GM12878 (cell line): ENCODE data around the gene PRR13. TPM values are rescaled to one million over a fixed set of nuclear protein-coding genes. Genes with fewer than 3 reads are reported as not detected.

Source experiments
- ATAC-seq: fragments of 200-7000 bp; cut with Tn5 transposase; 3 replicates; pipeline ENCODE4 v1.9.1; 2020; ENCODE audit warnings: mild to moderate bottlenecking, moderate library complexity
- BruUV-seq: library from RNA; stranded (reverse); fragments of 400-500 nt; replicated peaks from 2 replicates; lab custom pipeline; 2021; lab: Mats Ljungman, UMichigan
- CTCF ChIA-PET: fragments of 300-600 bp; sonication (Branson Sonifier 250); formaldehyde crosslinking; extraction: SDS; loops from one replicate; lab custom pipeline; 2021; ENCODE audit warnings: inconsistent platforms; lab: Yijun Ruan, JAX
- POLR2A ChIA-PET: fragments of 350-600 bp; formaldehyde crosslinking; extraction: SDS; loops from one replicate; lab custom pipeline; 2021; ENCODE audit warnings: inconsistent platforms; lab: Charles Lee
- RAD21 ChIA-PET: fragments of 300-600 bp; sonication (Branson Sonifier 250); formaldehyde crosslinking; loops from one replicate; lab custom pipeline; 2023; ENCODE audit warnings: antibody characterized with exemption; ENCODE audit not compliant: unreplicated experiment; lab: Charles Lee
- SMC1A ChIA-PET: fragments of 300-600 bp; sonication (Branson Sonifier 250); formaldehyde crosslinking; loops from one replicate; lab custom pipeline; 2023; ENCODE audit not compliant: unreplicated experiment, uncharacterized antibody; lab: Charles Lee
- DNase-seq: peaks from one replicate; pipeline ENCODE4 v3.0.0-alpha.2; 2011; ENCODE audit warnings: low read depth, low spot score
- FAIRE-seq: peaks from 3 replicates; lab custom pipeline; 2011; peaks lifted over from hg19 to GRCh38; lab: Jason Lieb, UNC
- H2AFZ ChIP-seq: 2 replicates; pipeline ENCODE4 v1.6.0; 2011; ENCODE audit warnings: low read depth, low read length, control low read depth; ENCODE audit not compliant: control insufficient read depth
- H3K27ac ChIP-seq: 2 replicates; pipeline ENCODE4 v1.5.1; 2011; ENCODE audit warnings: control low read depth; ENCODE audit not compliant: control insufficient read depth, insufficient read depth
- H3K27me3 ChIP-seq, 2 experiments: replicated peaks in 1 of 2; 2 replicates each; pipeline versions ENCODE4 v1.6.0 to v1.6.1; 2011; ENCODE audit warnings: low read length in 1 of 2; ENCODE audit not compliant: control insufficient read depth in 2 of 2, insufficient read depth in 2 of 2
- H3K36me3 ChIP-seq, 2 experiments: 2 replicates each; pipeline ENCODE4 v1.5.1; 2011; ENCODE audit warnings: low read length in 1 of 2; ENCODE audit not compliant: control insufficient read depth in 2 of 2, insufficient read depth in 2 of 2
- H3K4me1 ChIP-seq: 2 replicates; pipeline ENCODE4 v1.6.1; 2011; ENCODE audit warnings: mild to moderate bottlenecking, low read length, moderate library complexity, mixed read lengths; ENCODE audit not compliant: control insufficient read depth, insufficient read depth
- H3K4me2 ChIP-seq: 2 replicates; pipeline ENCODE4 v1.6.0; 2011; ENCODE audit warnings: control low read depth; ENCODE audit not compliant: control insufficient read depth, insufficient read depth
- H3K4me3 ChIP-seq: fragments of 200-600 bp; sonication (generic); 2 replicates; pipeline ENCODE4 v1.5.1; 2016
- H3K79me2 ChIP-seq: 2 replicates; pipeline ENCODE4 v1.6.0; 2011; ENCODE audit warnings: low read length; ENCODE audit not compliant: control insufficient read depth, insufficient read depth
- H3K9ac ChIP-seq: 2 replicates; pipeline ENCODE4 v1.8.0; 2011; ENCODE audit warnings: low read length, control low read depth, mixed read lengths; ENCODE audit not compliant: control insufficient read depth, insufficient read depth
- H3K9me3 ChIP-seq: replicated peaks from 3 replicates; pipeline ENCODE4 v1.5.1; 2011; ENCODE audit warnings: mild to moderate bottlenecking, low read length; ENCODE audit not compliant: control insufficient read depth, insufficient read depth
- H4K20me1 ChIP-seq: 2 replicates; pipeline ENCODE4 v1.6.0; 2011; ENCODE audit not compliant: control insufficient read depth, insufficient read depth
- ASH2L ChIP-seq: fragments of 300-600, 200-600 bp; sonication (generic); IDR thresholded peaks from 2 replicates; pipeline ENCODE4 v1.6.1; 2017; ENCODE audit warnings: low read depth, mild to moderate bottlenecking, borderline replicate concordance
- ATF3 ChIP-seq: IDR thresholded peaks from 2 replicates; pipeline ENCODE4 v1.6.1; 2011; ENCODE audit warnings: low read depth, mild to moderate bottlenecking, low read length, moderate library complexity, borderline replicate concordance; ENCODE audit errors: extremely low read depth
- BRCA1 ChIP-seq: IDR thresholded peaks from 2 replicates; pipeline ENCODE4 v1.6.1; 2011; ENCODE audit warnings: low read depth, low read length, improper control_type of control experiment
- CHD4 ChIP-seq: fragments of 200-600 bp; sonication (generic); IDR thresholded peaks from 2 replicates; pipeline ENCODE4 v1.6.1; 2016; ENCODE audit warnings: mild to moderate bottlenecking
- E2F4 ChIP-seq: IDR thresholded peaks from 2 replicates; pipeline ENCODE4 v1.6.1; 2012; ENCODE audit warnings: low read depth, low read length, improper control_type of control experiment
- EP300 ChIP-seq, 2 experiments: fragments of 150-350 bp in 1 of 2; IDR thresholded peaks; 2 replicates each; pipeline ENCODE4 v1.6.1; 2011 to 2012; ENCODE audit warnings: low read depth in 2 of 2, low read length in 2 of 2, borderline replicate concordance in 1 of 2, improper control_type of control experiment in 1 of 2, inconsistent platforms in 1 of 2; ENCODE audit not compliant: control insufficient read depth in 1 of 2
- GATAD2B ChIP-seq: fragments of 450-650 bp; conservative IDR thresholded peaks from 2 replicates; pipeline ENCODE4 v1.6.1; 2017; ENCODE audit warnings: low read depth, mild to moderate bottlenecking, moderate library complexity
- HDAC2 ChIP-seq: fragments of 200-600 bp; sonication (generic); IDR thresholded peaks from 2 replicates; pipeline ENCODE4 v1.6.1; 2017
- IRF4 ChIP-seq: IDR thresholded peaks from 2 replicates; pipeline ENCODE4 v1.6.1; 2011; ENCODE audit warnings: low read depth, low read length
- NBN ChIP-seq: fragments of 450-650 bp; IDR thresholded peaks from 2 replicates; pipeline ENCODE4 v1.6.1; 2016
- NFYA ChIP-seq: IDR thresholded peaks from 2 replicates; pipeline ENCODE4 v1.6.1; 2011; ENCODE audit warnings: low read depth, mild to moderate bottlenecking, low read length, improper control_type of control experiment, borderline replicate concordance
- PBX3 ChIP-seq: IDR thresholded peaks from 2 replicates; pipeline ENCODE4 v1.6.1; 2011; ENCODE audit warnings: mild to moderate bottlenecking, low read depth, low read length, moderate library complexity; ENCODE audit not compliant: insufficient replicate concordance
- PML ChIP-seq: IDR thresholded peaks from 2 replicates; pipeline ENCODE4 v1.6.1; 2012; ENCODE audit warnings: low read length, inconsistent platforms
- POLR2A ChIP-seq: IDR thresholded peaks from 2 replicates; pipeline ENCODE4 v1.6.1; 2011; ENCODE audit warnings: low read depth, mild to moderate bottlenecking, low read length
- ZBED1 ChIP-seq: IDR thresholded peaks from 2 replicates; pipeline ENCODE4 v1.6.1; 2016; ENCODE audit warnings: borderline replicate concordance
- WGBS: methylation state at CpG from one replicate; pipeline ENCODE4 v1.1.6; 2016; ENCODE audit warnings: low lambda C conversion rate; ENCODE audit not compliant: insufficient replicate concordance, insufficient coverage; ENCODE audit errors: missing lambda C conversion rate; 5-methylcytosine and 5-hydroxymethylcytosine counted together
- in situ Hi-C: fragments of 300-500 bp; cut with MboI; formaldehyde crosslinking; loops from 9 replicates; pipeline ENCODE4 v1.14.3; 2018; ENCODE audit warnings: mixed read lengths
- intact Hi-C: fragments of 100-400 bp; cut with micrococcal nuclease; formaldehyde crosslinking; loops from one replicate; pipeline ENCODE4 v1.14.2; 2022; ENCODE audit not compliant: unreplicated experiment
- polyA plus RNA-seq, 11 experiments: library from polyadenylated mRNA; depleted of rRNA in 4 of 11; unstranded in 6 of 11; stranded (reverse) in 5 of 11; fragments of >200 nt; fragmentation: Nextera tagmentation in 4 of 11; fragmentation: Illumina TruSeq in 1 of 11; extraction: Ambion mirVana in 4 of 11; extraction: Trizol in 1 of 11; gene quantifications; 1 replicate in 1 of 11; 2 replicates in 10 of 11; pipeline versions ENCODE4 v1.2.1 to v1.2.3, GENCODE V29; 2011 to 2016; ENCODE audit warnings: inconsistent platforms in 2 of 11, missing spikeins in 2 of 11, low read depth in 1 of 11
- total RNA-seq, 4 experiments: library from RNA; depleted of rRNA in 3 of 4; stranded (reverse); fragments of >200 nt in 3 of 4; fragmentation: Illumina TruSeq in 1 of 4; extraction: Trizol in 1 of 4; gene quantifications; 2 replicates each; pipeline versions ENCODE4 v1.2.1 to v1.2.3, GENCODE V29; 2013 to 2021

Gene PRR13
- total and polyA plus RNA-seq, 10 of the 15 experiments (the other 5 are each of a cell fraction or from before 2014, with no cell fraction given), result 94.2 to 462 (median 276) TPM

GRCh38 chr12:53430116-53430515 lies 11.4 kb upstream of the PRR13 start:
- CTCF ChIA-PET, result interaction anchor here (1.2 to 2.8 kb wide), 2 partner anchors 9 to 85 kb away, joined by 4 to 9 read pairs; no protein-coding TSS in a partner anchor
- intact Hi-C loops, result no loop called here
- Histone ChIP-seq H3K27ac (no peak overlapping the region), H3K9me3 (no peaks in the 10 kb centered on the region), H3K4me1 (no peaks in the 10 kb centered on the region), H3K79me2 (no peaks in the 10 kb centered on the region), H2AFZ (no peak overlapping the region), H3K36me3 (no peaks in the 10 kb centered on the region), H3K4me2 (no peak overlapping the region), H3K9ac (no peak overlapping the region), H3K4me3 (no peak overlapping the region), H4K20me1 (no peaks in the 10 kb centered on the region), H3K27me3 (no peaks in the 10 kb centered on the region)
- POLR2A ChIA-PET, result interaction anchor here (0.5 to 0.6 kb wide), 2 partner anchors 19 to 71 kb away, joined by 3 read pairs; no protein-coding TSS in a partner anchor
- no TSS peak for BruUV-seq
- RAD21 ChIA-PET, result no interaction called here
- ATAC-seq (no peak), DNase-seq (no peak), FAIRE-seq (no peak)
- SMC1A ChIA-PET, result interaction anchor here (1.7 kb wide), 1 partner anchor 78 kb away, joined by 4 read pairs; no protein-coding TSS in a partner anchor
- in situ Hi-C loops, result no loop called here
- WGBS, result 55% methylated on average over 5 of the region's 5 CpGs
- TF ChIP-seq ASH2L (no peak), EP300 (IDR thresholded peaks at IDR 0.05; ENCODE audit: borderline replicate concordance in 1 of 2, control insufficient read depth in 1 of 2, low read depth in 2 of 2, low read length in 2 of 2) (no peak), NBN (no peak), NFYA (no peak), ATF3 (no peak), HDAC2 (no peak), E2F4 (no peak), ZBED1 (no peak), BRCA1 (no peak), PBX3 (no peak), CHD4 (no peak), IRF4 (no peak), GATAD2B (no peak), PML (no peak), POLR2A (no peak)
